WERI-Rb-1 (cell line): ENCODE measurements around the gene BEND7.

ENCODE experiments used
- DNase-seq: peaks from one replicate; pipeline ENCODE4 v3.0.0-alpha.2; 2020
- H3K27ac ChIP-seq: fragments of 250-450 bp; sonication (Bioruptor Pico); 2 replicates; pipeline ENCODE4 v1.5.1; 2020; ENCODE audit warnings: mild to moderate bottlenecking, moderate library complexity
- H3K27me3 ChIP-seq: fragments of 250-450 bp; sonication (Bioruptor Pico); 2 replicates; pipeline ENCODE4 v1.5.1; 2021; ENCODE audit warnings: mild to moderate bottlenecking, low read depth, moderate library complexity; ENCODE audit not compliant: insufficient read depth, severe bottlenecking
- H3K36me3 ChIP-seq: fragments of 250-450 bp; sonication (Bioruptor Pico); 2 replicates; pipeline ENCODE4 v1.5.1; 2020; ENCODE audit warnings: mild to moderate bottlenecking, moderate library complexity
- H3K4me3 ChIP-seq: 2 replicates; pipeline ENCODE4 v1.5.1; 2011; ENCODE audit warnings: low read depth, mild to moderate bottlenecking, control low read depth, low read length
- H3K9me3 ChIP-seq: fragments of 250-450 bp; sonication (Bioruptor Pico); 2 replicates; pipeline ENCODE4 v1.5.1; 2021; ENCODE audit warnings: mild to moderate bottlenecking, moderate library complexity; ENCODE audit not compliant: severe bottlenecking
- TF ChIP-seq, protein P1 (sequence below): IDR thresholded peaks from 2 replicates; pipeline ENCODE4 v1.5.1; 2011; ENCODE audit warnings: low read depth, mild to moderate bottlenecking, control low read depth, inconsistent platforms, low read length

The BEND7 gene

DNA sequence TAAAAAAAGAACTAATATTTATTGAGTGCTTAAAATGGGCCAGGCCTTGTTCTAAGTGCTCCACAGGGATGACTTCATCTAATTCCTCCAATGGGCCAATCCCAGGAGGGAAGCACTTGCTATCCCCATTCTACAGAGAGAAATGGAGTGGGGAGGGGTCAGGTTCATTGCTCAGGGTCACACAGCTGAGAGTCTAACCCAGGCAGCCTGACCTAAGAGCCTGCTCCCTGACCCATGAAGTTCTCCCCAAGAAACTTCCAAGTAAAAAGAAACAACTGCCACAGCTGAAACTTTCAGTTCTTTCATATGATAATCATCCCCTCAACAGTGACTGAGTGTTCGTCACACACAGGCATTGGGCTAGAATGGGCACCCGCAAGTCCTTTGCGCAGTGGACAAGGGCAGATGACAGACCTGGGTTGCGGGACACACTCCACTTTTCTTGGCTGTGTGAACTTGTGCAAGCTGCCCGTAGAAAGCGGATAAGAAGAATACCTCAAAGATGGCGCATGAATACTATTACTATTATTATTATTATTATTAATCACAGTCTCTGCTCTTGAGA lies 39.7 kb downstream of the BEND7 start:
- Histone ChIP-seq H3K9me3 (no peaks in the 10 kb centered on the region), H3K27me3 (no peaks in the 10 kb centered on the region), H3K36me3 (no peaks in the 10 kb centered on the region), H3K4me3 (no peak overlapping the region), H3K27ac (no peak overlapping the region)
- no peak for DNase-seq
- TF ChIP-seq, protein P1, sequence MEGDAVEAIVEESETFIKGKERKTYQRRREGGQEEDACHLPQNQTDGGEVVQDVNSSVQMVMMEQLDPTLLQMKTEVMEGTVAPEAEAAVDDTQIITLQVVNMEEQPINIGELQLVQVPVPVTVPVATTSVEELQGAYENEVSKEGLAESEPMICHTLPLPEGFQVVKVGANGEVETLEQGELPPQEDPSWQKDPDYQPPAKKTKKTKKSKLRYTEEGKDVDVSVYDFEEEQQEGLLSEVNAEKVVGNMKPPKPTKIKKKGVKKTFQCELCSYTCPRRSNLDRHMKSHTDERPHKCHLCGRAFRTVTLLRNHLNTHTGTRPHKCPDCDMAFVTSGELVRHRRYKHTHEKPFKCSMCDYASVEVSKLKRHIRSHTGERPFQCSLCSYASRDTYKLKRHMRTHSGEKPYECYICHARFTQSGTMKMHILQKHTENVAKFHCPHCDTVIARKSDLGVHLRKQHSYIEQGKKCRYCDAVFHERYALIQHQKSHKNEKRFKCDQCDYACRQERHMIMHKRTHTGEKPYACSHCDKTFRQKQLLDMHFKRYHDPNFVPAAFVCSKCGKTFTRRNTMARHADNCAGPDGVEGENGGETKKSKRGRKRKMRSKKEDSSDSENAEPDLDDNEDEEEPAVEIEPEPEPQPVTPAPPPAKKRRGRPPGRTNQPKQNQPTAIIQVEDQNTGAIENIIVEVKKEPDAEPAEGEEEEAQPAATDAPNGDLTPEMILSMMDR, result no peak

DNA sequence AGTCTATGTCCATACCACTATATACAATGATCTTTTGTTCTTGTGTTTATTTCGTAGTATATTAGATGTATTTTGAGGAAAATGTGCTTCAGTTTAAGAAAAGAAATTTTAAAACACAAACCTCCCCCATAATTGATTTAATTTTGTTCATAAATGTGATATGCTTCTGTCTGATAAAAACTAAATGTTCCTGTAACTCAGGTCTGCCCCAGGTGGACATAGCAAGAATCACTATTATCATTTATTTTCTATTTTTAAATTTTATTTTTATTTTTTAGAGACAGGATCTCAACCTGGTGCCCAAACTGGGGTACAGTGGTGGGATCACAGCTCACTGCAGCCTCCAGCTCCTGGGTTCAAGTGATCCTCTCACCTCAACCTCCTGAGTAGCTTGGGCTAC lies 43.2 kb downstream of the BEND7 start:
- no peak for DNase-seq

DNA sequence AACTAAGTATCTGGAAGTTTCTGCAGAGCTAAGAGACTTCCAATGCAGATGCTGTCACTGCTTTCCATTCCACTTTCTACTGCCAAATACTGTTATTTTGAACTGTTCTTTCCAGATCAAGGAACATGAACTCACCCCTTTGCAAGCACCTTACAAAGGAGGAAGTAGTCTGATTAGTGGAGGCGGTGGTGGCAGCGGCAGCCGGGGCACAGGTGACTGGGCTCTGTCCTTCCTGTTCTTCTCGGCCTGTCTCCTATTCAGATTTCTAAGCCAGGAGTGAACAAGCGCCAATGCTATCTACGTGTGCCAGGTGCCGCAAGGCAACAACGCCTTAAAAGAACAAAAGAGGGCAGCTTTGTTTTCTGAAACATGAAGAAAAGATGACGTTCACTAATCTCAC lies 44.9 kb downstream of the BEND7 start:
- H3K27me3 ChIP-seq, result no peaks in the 10 kb centered on the region
- TF ChIP-seq, protein P1, result no peak
- no peak overlapping the region for H3K27ac ChIP-seq
- no peak overlapping the region for H3K4me3 ChIP-seq
- no peaks in the 10 kb centered on the region for H3K9me3 ChIP-seq
- DNase-seq, result no peak
- no peaks in the 10 kb centered on the region for H3K36me3 ChIP-seq

More for the DNA sequence above, 43.2 kb downstream of the BEND7 start:
- TF ChIP-seq, protein P1, result no peak
- H3K27me3 ChIP-seq, result no peaks in the 10 kb centered on the region
- H3K27ac ChIP-seq, result no peak overlapping the region
- H3K36me3 ChIP-seq, result no peaks in the 10 kb centered on the region
- H3K9me3 ChIP-seq, result no peaks in the 10 kb centered on the region
- no peak overlapping the region for H3K4me3 ChIP-seq

DNA sequence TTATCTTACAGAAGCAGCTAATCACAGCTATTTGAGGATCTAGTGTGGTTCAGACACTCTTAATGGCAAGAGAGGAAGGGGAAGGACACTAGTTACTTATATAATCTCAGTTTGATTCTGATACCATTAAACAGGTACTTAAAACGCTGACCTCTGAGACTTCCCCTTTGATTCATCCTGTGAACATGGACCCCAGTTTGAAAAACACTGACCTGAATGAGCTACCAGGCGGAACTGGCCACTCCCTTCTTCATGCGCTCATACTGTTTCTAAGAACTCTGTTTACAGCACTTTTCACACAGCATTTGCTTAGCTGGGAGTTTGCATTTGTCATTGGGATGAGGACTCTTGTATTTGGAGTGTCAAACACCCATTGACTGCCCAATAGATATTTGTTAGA lies 45.7 kb downstream of the BEND7 start:
- Histone ChIP-seq H3K4me3 (no peak overlapping the region), H3K9me3 (no peaks in the 10 kb centered on the region), H3K36me3 (no peaks in the 10 kb centered on the region), H3K27me3 (no peaks in the 10 kb centered on the region), H3K27ac (no peak overlapping the region)
- no peak for DNase-seq
- TF ChIP-seq, protein P1, result no peak

DNA sequence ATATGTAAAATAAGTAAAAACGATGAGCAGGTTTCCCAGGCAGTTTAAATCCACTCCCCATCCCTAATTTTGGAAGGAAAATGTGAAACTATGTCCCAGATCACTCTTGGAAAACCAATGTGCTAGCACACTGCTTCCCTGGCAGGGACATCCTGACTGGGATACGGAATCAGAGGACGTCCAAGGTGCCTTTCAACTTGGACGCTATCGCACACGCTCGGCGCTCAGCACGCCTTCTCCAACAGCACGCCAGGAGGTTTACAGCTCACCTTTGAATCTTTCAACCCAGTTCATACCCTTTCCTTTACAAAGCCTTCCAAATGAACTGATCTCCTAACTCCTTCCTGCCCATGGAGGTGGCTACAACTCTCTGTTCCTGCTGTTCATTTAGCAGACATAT lies 47.1 kb downstream of the BEND7 start:
- no peak overlapping the region for H3K27ac ChIP-seq
- no peak overlapping the region for H3K4me3 ChIP-seq
- H3K36me3 ChIP-seq, result no peaks in the 10 kb centered on the region
- no peaks in the 10 kb centered on the region for H3K9me3 ChIP-seq
- TF ChIP-seq, protein P1, result no peak
- no peak for DNase-seq
- H3K27me3 ChIP-seq, result no peaks in the 10 kb centered on the region

DNA sequence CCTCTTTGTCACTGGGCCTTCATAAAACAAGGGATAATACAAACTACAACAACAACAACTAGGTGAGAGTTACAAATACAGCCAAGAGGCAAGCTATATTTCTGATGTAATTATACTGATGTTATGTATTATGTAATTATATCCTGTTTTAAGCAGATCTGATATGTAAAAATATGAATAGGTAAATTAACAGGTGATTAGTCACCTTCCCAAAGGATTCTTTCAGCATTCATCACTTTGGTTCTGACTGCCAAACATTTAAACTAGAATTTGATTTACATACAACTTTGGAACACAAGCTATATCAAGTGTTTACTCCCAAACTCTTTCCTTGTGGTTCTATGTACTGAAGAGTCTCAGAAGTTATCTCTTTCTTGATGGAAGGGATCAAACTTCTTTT lies 53.7 kb downstream of the BEND7 start:
- no peak for DNase-seq
- no peaks in the 10 kb centered on the region for H3K36me3 ChIP-seq
- H3K9me3 ChIP-seq, result no peaks in the 10 kb centered on the region
- TF ChIP-seq, protein P1, result no peak
- H3K4me3 ChIP-seq, result no peak overlapping the region
- no peaks in the 10 kb centered on the region for H3K27me3 ChIP-seq
- H3K27ac ChIP-seq, result no peak overlapping the region
